Tibial nerve (tissue), 4 donors: ENCODE results near the gene SCEL. TPM values are rescaled to one million over a fixed set of nuclear protein-coding genes. Genes with fewer than 3 reads are reported as not detected.

Source experiments
- DNase-seq, 2 donors: peaks; one replicate each; pipeline ENCODE4 v3.0.0-alpha.2; 2019; ENCODE audit warnings: low spot score in 2 of 2
- H3K27ac ChIP-seq, 4 donors: fragments of 200-600 bp; sonication (generic) in 3 of 4; one replicate each; pipeline ENCODE4 v1.5.1; 2017 to 2019; ENCODE audit warnings: mild to moderate bottlenecking in 1 of 4
- H3K27me3 ChIP-seq, 2 donors: fragments of 200-600 bp; sonication (generic) in 1 of 2; one replicate each; pipeline versions ENCODE4 v1.5.1 to v1.6.0; 2017 to 2019
- H3K36me3 ChIP-seq, 3 donors: fragments of 200-600 bp; sonication (generic); one replicate each; pipeline ENCODE4 v1.5.1; 2018 to 2019
- H3K4me1 ChIP-seq, 4 donors: fragments of 200-600 bp; sonication (generic) in 3 of 4; one replicate each; pipeline ENCODE4 v1.5.1; 2017 to 2019
- H3K4me3 ChIP-seq, 4 donors: fragments of 200-600 bp; sonication (generic) in 3 of 4; one replicate each; pipeline ENCODE4 v1.5.1; 2017 to 2019; ENCODE audit warnings: mild to moderate bottlenecking in 1 of 4, moderate library complexity in 1 of 4
- H3K9me3 ChIP-seq, 4 donors: fragments of 200-600 bp; sonication (generic) in 3 of 4; one replicate each; pipeline ENCODE4 v1.5.1; 2017 to 2019
- CTCF ChIP-seq, 5 experiments: fragments of 200-600 bp in 3 of 5; fragments of 450-650 bp in 2 of 5; sonication (generic) in 3 of 5; IDR thresholded peaks; one replicate each; pipeline ENCODE4 v1.5.1; 2016 to 2019; ENCODE audit warnings: antibody characterized with exemption in 5 of 5, mild to moderate bottlenecking in 3 of 5, moderate library complexity in 2 of 5
- EP300 ChIP-seq, 2 donors: sonication (generic); formaldehyde crosslinking; IDR thresholded peaks; one replicate each; pipeline ENCODE4 v1.6.1; 2017; ENCODE audit warnings: antibody characterized with exemption in 2 of 2, mild to moderate bottlenecking in 1 of 2
- POLR2A ChIP-seq, 2 donors: fragments of 450-650 bp; IDR thresholded peaks; one replicate each; pipeline ENCODE4 v1.6.1; 2017; ENCODE audit warnings: antibody characterized with exemption in 2 of 2, mild to moderate bottlenecking in 2 of 2, moderate library complexity in 2 of 2
- WGBS, 2 donors: methylation state at CpG; one replicate each; pipeline ENCODE4 v1.1.5; 2018; 5-methylcytosine and 5-hydroxymethylcytosine counted together
- total RNA-seq, 4 donors: library from RNA; depleted of rRNA; stranded (reverse); fragments of >200 nt; gene quantifications; one replicate each; pipeline ENCODE4 v1.1.0, GENCODE V29; 2016

SCEL gene
- total RNA-seq, 4 donors from 2014 or later, result not detected

DNA sequence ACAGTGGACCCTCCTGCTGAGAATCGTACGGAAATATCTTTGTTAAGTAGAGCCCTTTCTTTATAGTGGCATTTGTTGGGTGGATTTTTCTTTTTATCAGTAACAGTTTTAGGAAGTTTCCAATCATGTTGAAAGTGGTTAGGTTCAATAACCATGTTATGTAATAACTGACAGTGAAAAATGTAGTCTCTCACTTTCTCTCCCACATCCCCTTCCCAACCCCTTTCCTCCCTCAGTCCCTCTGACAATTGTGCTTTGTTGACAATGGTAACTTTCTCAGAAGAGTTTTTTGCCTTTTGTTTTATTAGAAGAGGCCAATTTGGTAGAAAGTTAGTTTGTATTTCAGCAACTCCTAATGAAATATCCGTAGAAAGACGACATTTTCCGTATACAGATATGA, 84.1 kb downstream of the SCEL start:
- DNase-seq, result no peak
- H3K36me3 ChIP-seq, result no peaks in the 10 kb centered on the region
- no peak overlapping the region for H3K27ac ChIP-seq
- H3K9me3 ChIP-seq, result no peaks in the 10 kb centered on the region
- H3K27me3 ChIP-seq, result no peaks in the 10 kb centered on the region
- no peak overlapping the region for H3K4me3 ChIP-seq
- H3K4me1 ChIP-seq, result no peaks in the 10 kb centered on the region
- 64 to 66% methylated on average over 5 of the region's 5 CpGs for WGBS, 2 donors
- TF ChIP-seq EP300 (IDR thresholded peaks at IDR 0.05) (no peak), POLR2A (IDR thresholded peaks at IDR 0.05) (no peak), CTCF (IDR thresholded peaks at IDR 0.05) (no peak)

DNA sequence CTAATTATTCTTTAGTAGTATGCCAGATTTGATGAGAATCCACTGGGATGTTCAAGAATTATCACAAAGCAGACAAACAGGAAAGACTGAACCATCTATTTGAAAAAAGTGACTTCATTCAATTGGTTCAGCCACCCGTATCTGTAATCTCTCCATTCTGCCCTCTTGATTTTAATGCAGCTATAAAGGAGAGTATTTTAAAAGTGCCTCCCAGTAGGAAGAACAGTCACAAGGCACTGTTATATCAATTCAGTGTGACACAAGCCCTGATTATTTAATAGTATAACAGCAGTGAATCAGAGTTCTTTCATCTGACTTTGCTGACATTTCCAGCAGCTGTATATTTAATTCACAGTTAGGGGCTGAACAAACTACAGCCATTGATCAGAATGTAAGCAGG, 84.6 kb downstream of the SCEL start:
- Histone ChIP-seq H3K9me3 (no peaks in the 10 kb centered on the region), H3K4me1 (no peaks in the 10 kb centered on the region), H3K27ac (no peak overlapping the region), H3K27me3 (no peaks in the 10 kb centered on the region), H3K4me3 (no peak overlapping the region), H3K36me3 (no peaks in the 10 kb centered on the region)
- no peak for TF ChIP-seq CTCF (IDR thresholded peaks at IDR 0.05)
- TF ChIP-seq POLR2A (IDR thresholded peaks at IDR 0.05), result no peak
- no peak for TF ChIP-seq EP300 (IDR thresholded peaks at IDR 0.05)
- DNase-seq, result no peak
- WGBS, 2 donors, result 54 to 78% methylated on average over 1 of the region's 1 CpG

- no peaks in the 10 kb centered on the region for H3K9me3 ChIP-seq
These were observed 88.3 kb downstream of the SCEL start for GRCh38 chr13:77623806-77624205.

GRCh38 chr13:77628170-77628569, 92.7 kb downstream of the SCEL start:
- Histone ChIP-seq H3K27ac (no peak overlapping the region), H3K9me3 (no peaks in the 10 kb centered on the region), H3K27me3 (no peaks in the 10 kb centered on the region), H3K36me3 (no peaks in the 10 kb centered on the region), H3K4me1 (no peaks in the 10 kb centered on the region), H3K4me3 (no peak overlapping the region)
- DNase-seq, result no peak
- TF ChIP-seq CTCF (IDR thresholded peaks at IDR 0.05) (no peak), EP300 (IDR thresholded peaks at IDR 0.05) (no peak), POLR2A (IDR thresholded peaks at IDR 0.05) (no peak)

More at GRCh38 chr13:77623806-77624205, 88.3 kb downstream of the SCEL start:
- no peak for DNase-seq
- Histone ChIP-seq H3K27ac (no peak overlapping the region), H3K4me3 (no peak overlapping the region), H3K36me3 (no peaks in the 10 kb centered on the region), H3K4me1 (no peaks in the 10 kb centered on the region), H3K27me3 (no peaks in the 10 kb centered on the region)
- WGBS, 2 donors, result 70 to 76% methylated on average over 3 of the region's 3 CpGs
- TF ChIP-seq CTCF (IDR thresholded peaks at IDR 0.05), result no peak
- TF ChIP-seq EP300 (IDR thresholded peaks at IDR 0.05), result no peak
- no peak for TF ChIP-seq POLR2A (IDR thresholded peaks at IDR 0.05)

DNA sequence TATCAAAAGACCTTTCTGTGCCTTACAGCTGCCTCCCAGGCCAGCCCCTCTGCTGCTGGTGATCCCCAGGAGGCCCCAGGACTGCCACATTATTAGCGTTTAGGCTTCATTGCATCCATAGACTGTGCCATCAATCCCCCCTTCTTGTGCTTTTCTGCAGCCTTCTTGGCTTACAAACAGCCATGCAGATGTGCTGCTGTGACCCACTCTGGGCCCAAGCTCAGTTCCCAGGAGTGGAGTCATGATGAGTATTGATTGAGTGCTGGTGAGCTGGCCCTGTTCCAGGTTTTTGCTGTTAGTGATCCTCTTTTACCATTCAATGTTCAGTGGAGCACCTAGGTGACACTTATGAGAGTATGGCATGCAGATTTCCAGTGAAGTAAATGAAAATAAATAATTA, 102.1 kb downstream of the SCEL start:
- H3K36me3 ChIP-seq, result no peaks in the 10 kb centered on the region
- TF ChIP-seq CTCF (IDR thresholded peaks at IDR 0.05), result no peak
- no peak for TF ChIP-seq POLR2A (IDR thresholded peaks at IDR 0.05)
- TF ChIP-seq EP300 (IDR thresholded peaks at IDR 0.05), result no peak
- 45 to 48% methylated on average over 1 of the region's 1 CpG for WGBS, 2 donors
- H3K27ac ChIP-seq, result no peak overlapping the region
- H3K27me3 ChIP-seq, result no peaks in the 10 kb centered on the region
- no peaks in the 10 kb centered on the region for H3K9me3 ChIP-seq
- no peak overlapping the region for H3K4me3 ChIP-seq
- no peak for DNase-seq
- H3K4me1 ChIP-seq, result no peaks in the 10 kb centered on the region
